ENCODE measurements around the gene TFF2. TPM values are rescaled to one million over a fixed set of nuclear protein-coding genes. Genes with fewer than 3 reads are reported as not detected.

The TFF2 gene
- total RNA-seq, 3 donors from 2014 or later (not counting 1 experiment from before 2014, with no cell fraction given) = not detected

- Histone ChIP-seq H3K9me3 (ENCODE audit: control insufficient read depth, insufficient read depth, low read length) (peaks cover 3% of the 10 kb centered on the region), H3K4me1 (ENCODE audit: control insufficient read depth, insufficient read depth, low read length) (no peaks in the 10 kb centered on the region), H3K27me3 (ENCODE audit: control insufficient read depth, insufficient read depth, low read length) (peaks cover 7% of the 10 kb centered on the region), H3K27ac (ENCODE audit: low read length) (no peak overlapping the region), H3K4me3 (ENCODE audit: low read length) (no peak overlapping the region), H3K36me3 (ENCODE audit: control insufficient read depth, insufficient read depth, low read length) (no peaks in the 10 kb centered on the region)
- Mint-ChIP-seq H3K27me3 (ENCODE audit: low read depth in 2 of 2) (peaks cover 32 to 57% of the 10 kb centered on the region in 2 donors), H3K4me1 (no peaks in the 10 kb centered on the region), H3K27ac (no peak overlapping the region), H3K36me3 (peaks cover 11% of the 10 kb centered on the region), H3K4me3 (no peak overlapping the region), H3K9me3 (peaks cover 0 to 6% of the 10 kb centered on the region in 2 donors)
- DNase-seq = no peak
- WGBS (ENCODE audit: insufficient coverage) = 93% methylated on average over 5 of the region's 5 CpGs
- TF ChIP-seq CTCF (IDR thresholded peaks at IDR 0.05) = no peak
- ATAC-seq = no peak
- intact Hi-C loops (cut with micrococcal nuclease) = no loop called here
These were observed 2.8 kb upstream of the TFF2 start for GRCh38 chr21:42353623-42354022.

GRCh38 chr21:42352441-42353095 is 1.8 kb upstream of the TFF2 start:
- Histone ChIP-seq H3K27ac (ENCODE audit: low read length) (no peak overlapping the region), H3K27me3 (ENCODE audit: control insufficient read depth, insufficient read depth, low read length) (peaks cover 4% of the 10 kb centered on the region), H3K4me1 (ENCODE audit: control insufficient read depth, insufficient read depth, low read length) (no peaks in the 10 kb centered on the region), H3K36me3 (ENCODE audit: control insufficient read depth, insufficient read depth, low read length) (no peaks in the 10 kb centered on the region), H3K4me3 (ENCODE audit: low read length) (no peak overlapping the region), H3K9me3 (ENCODE audit: control insufficient read depth, insufficient read depth, low read length) (peaks cover 3% of the 10 kb centered on the region)
- WGBS (ENCODE audit: insufficient coverage) = 92% methylated on average over 14 of the region's 14 CpGs
- Mint-ChIP-seq H3K4me3 (no peak overlapping the region), H3K9me3 (peaks cover 0 to 6% of the 10 kb centered on the region in 2 donors), H3K27me3 (ENCODE audit: low read depth in 2 of 2) (peaks cover 26 to 52% of the 10 kb centered on the region in 2 donors), H3K4me1 (no peaks in the 10 kb centered on the region), H3K27ac (no peak overlapping the region), H3K36me3 (peaks cover 11% of the 10 kb centered on the region)
- DNase-seq (no peak), ATAC-seq (no peak)
- TF ChIP-seq CTCF (IDR thresholded peaks at IDR 0.05) = no peak
- intact Hi-C loops (cut with micrococcal nuclease) = no loop called here

GRCh38 chr21:42351626-42352440 is 1.0 kb upstream of the TFF2 start:
- H3K27ac ChIP-seq (ENCODE audit: low read length) = no peak overlapping the region
- H3K36me3 ChIP-seq (ENCODE audit: control insufficient read depth, insufficient read depth, low read length) = no peaks in the 10 kb centered on the region
- no peaks in the 10 kb centered on the region for H3K4me1 ChIP-seq (ENCODE audit: control insufficient read depth, insufficient read depth, low read length)
- ATAC-seq = no peak
- no peaks in the 10 kb centered on the region for H3K27me3 ChIP-seq (ENCODE audit: control insufficient read depth, insufficient read depth, low read length)
- 80% methylated on average over 11 of the region's 11 CpGs for WGBS (ENCODE audit: insufficient coverage)
- H3K27ac Mint-ChIP-seq = no peak overlapping the region
- peaks cover 11% of the 10 kb centered on the region for H3K36me3 Mint-ChIP-seq
- peaks cover 0 to 6% of the 10 kb centered on the region in 2 donors for H3K9me3 Mint-ChIP-seq
- H3K9me3 ChIP-seq (ENCODE audit: control insufficient read depth, insufficient read depth, low read length) = peaks cover 3% of the 10 kb centered on the region
- DNase-seq = no peak
- peaks cover 23 to 44% of the 10 kb centered on the region in 2 donors for H3K27me3 Mint-ChIP-seq (ENCODE audit: low read depth in 2 of 2)
- H3K4me3 ChIP-seq (ENCODE audit: low read length) = no peak overlapping the region
- no peaks in the 10 kb centered on the region for H3K4me1 Mint-ChIP-seq
- intact Hi-C loops (cut with micrococcal nuclease) = no loop called here
- no peak overlapping the region for H3K4me3 Mint-ChIP-seq
- no peak for TF ChIP-seq CTCF (IDR thresholded peaks at IDR 0.05)

Data from natural killer cell (primary cell).